ENCODE measurements around the gene SH2D3A. TPM values are rescaled to one million over a fixed set of nuclear protein-coding genes. Genes with fewer than 3 reads are reported as not detected.

Gene SH2D3A
- total RNA-seq, 1 experiment from 2014 or later, result 17.9 TPM

- H2BK5ac ChIP-seq (ENCODE audit: insufficient read length, low read length), result no peak overlapping the region
These were observed 24.0 kb upstream of the SH2D3A start for GRCh38 chr19:6791237-6791636.

More at GRCh38 chr19:6791237-6791636, 24.0 kb upstream of the SH2D3A start:
- no peak overlapping the region for H2BK12ac ChIP-seq (ENCODE audit: insufficient read length, low read depth, low read length)
- peaks cover 0 to 18% (median 16%) of the 10 kb centered on the region in 3 experiments; a peak in 5 of 7 replicates for H3K36me3 Mint-ChIP-seq (ENCODE audit: insufficient read depth in 1 of 3, low read depth in 3 of 3)
- no peak overlapping the region for H4K91ac ChIP-seq (ENCODE audit: insufficient read length, low read depth, low read length)
- H3K79me2 ChIP-seq (ENCODE audit: insufficient read depth, low read length), result no peaks in the 10 kb centered on the region
- H3K9ac ChIP-seq (ENCODE audit: extremely low read depth, insufficient read length, low read length), result no peak overlapping the region
- no peak overlapping the region for H3K27ac Mint-ChIP-seq
- DNase-seq, result no peak
- H3K18ac ChIP-seq (ENCODE audit: insufficient read length, low read depth, low read length), result no peak overlapping the region
- no peak overlapping the region for H3T11ph ChIP-seq (ENCODE audit: low read length)
- H3K27ac ChIP-seq (ENCODE audit: insufficient read length, low read depth, low read length), result no peak overlapping the region
- H2AFZ ChIP-seq (ENCODE audit: low read length), result no peak overlapping the region
- no peaks in the 10 kb centered on the region for H3K23me2 ChIP-seq (ENCODE audit: insufficient read length, low read depth, low read length, poor library complexity, severe bottlenecking)
- no peak overlapping the region for H3K56ac ChIP-seq (ENCODE audit: insufficient read length, low read depth, low read length)
- peaks cover 48 to 79% of the 10 kb centered on the region in 2 experiments for H3K9me3 Mint-ChIP-seq
- H2AK5ac ChIP-seq (ENCODE audit: insufficient read length, low read length), result no peak overlapping the region
- no peaks in the 10 kb centered on the region for H3K4me1 Mint-ChIP-seq
- peaks cover 13% of the 10 kb centered on the region for H3K27me3 Mint-ChIP-seq (ENCODE audit: low read depth)
- no peaks in the 10 kb centered on the region for H3K79me1 ChIP-seq (ENCODE audit: insufficient read depth, low read depth, low read length, poor library complexity, severe bottlenecking)
- no peak overlapping the region for H4K8ac ChIP-seq (replicated peaks; ENCODE audit: insufficient read length, low read depth, low read length)
- TF ChIP-seq CTCF (conservative IDR thresholded peaks at IDR 0.05), result no peak
- H3K27me3 ChIP-seq (ENCODE audit: insufficient read depth, low read length), result no peaks in the 10 kb centered on the region
- H3K4ac ChIP-seq (ENCODE audit: low read depth, low read length), result no peak overlapping the region
- H3K9me3 ChIP-seq (ENCODE audit: control insufficient read depth, low read depth, low read length), result peaks cover 24% of the 10 kb centered on the region
- H2BK15ac ChIP-seq (ENCODE audit: low read depth, low read length), result no peak overlapping the region
- H2BK20ac ChIP-seq (ENCODE audit: low read depth, low read length, poor library complexity, severe bottlenecking), result no peak overlapping the region
- H3K4me2 ChIP-seq (ENCODE audit: insufficient read depth, insufficient read length, low read length), result no peak overlapping the region
- no peak overlapping the region for H3K4me3 Mint-ChIP-seq
- no peak overlapping the region for H3K23ac ChIP-seq (ENCODE audit: insufficient read length, low read depth, low read length)
- no peak overlapping the region for H2BK120ac ChIP-seq (ENCODE audit: low read depth, low read length, poor library complexity, severe bottlenecking)
- no CpG with 5 or more reads among the region's 6 CpGs for WGBS (ENCODE audit: extremely low coverage, insufficient read length, low lambda C conversion rate)
- H3K4me1 ChIP-seq (ENCODE audit: insufficient read depth, low read length), result no peaks in the 10 kb centered on the region
- no peak overlapping the region for H3K14ac ChIP-seq (ENCODE audit: insufficient read depth, low read length)
- no peaks in the 10 kb centered on the region for H4K20me1 ChIP-seq (ENCODE audit: control insufficient read depth, insufficient read depth, insufficient read length)
- no peak overlapping the region for H4K5ac ChIP-seq (ENCODE audit: insufficient read length, low read depth, low read length)
